HG03039 (cell line): ENCODE data around the gene ACADVL.
"Not testable (repeated sequence)": the region's sequence is repeated elsewhere in the genome, so short reads cannot be mapped to it uniquely, and the experiment has no call there.

Source experiments
- ATAC-seq: cut with Tn5 transposase; IDR thresholded peaks from one replicate; pipeline ENCODE4 v1.9.1; 2021; ENCODE audit warnings: mild to moderate bottlenecking, moderate library complexity; ENCODE audit not compliant: unreplicated experiment

The ACADVL gene

GRCh38 chr17:7219812-7220592 lies at the start of gene ACADVL, which contains the start of gene DLG4:
Gene ACADVL, plus strand, starts transcription at chr17:7219938. Its CDS starts 47 bp downstream, at chr17:7219985.
Gene DLG4, minus strand, starts transcription at chr17:7219836.
- ATAC-seq, result no peak

DNA sequence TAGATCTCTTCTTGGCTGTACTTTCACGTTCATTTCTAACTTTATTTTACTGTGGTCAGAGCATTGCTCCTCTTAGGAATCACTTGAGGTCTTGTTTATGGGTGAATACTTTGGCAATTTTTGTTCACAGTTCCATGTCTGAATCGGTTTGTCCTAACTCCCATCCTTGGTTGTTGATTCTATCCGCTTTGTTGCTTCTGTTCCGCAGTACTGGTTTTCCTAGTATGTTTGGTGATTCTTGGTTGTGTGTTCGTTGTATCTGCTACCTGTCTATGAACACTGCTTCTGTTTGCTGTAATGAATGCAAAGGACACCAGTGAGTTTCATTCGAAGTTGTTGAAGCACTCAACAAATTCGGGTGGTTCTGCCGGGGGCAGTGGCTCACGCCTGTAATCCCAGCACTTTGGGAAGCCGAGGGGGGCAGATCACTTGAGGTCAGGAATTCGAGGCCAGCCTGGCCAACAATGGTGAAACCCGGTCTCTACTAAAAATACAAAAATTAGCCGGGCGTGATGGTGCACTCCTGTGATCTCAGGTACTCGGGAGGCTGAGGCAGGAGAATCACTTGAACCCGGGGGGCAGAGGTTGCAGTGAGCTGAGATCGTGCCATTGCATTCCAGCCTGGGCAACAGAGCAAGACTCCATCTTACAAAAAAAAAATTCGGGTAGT lies 47.1 kb upstream of the ACADVL start:
- ATAC-seq, result not testable (repeated sequence)

- ATAC-seq, result no peak
These were observed 45.8 kb upstream of the ACADVL start for GRCh38 chr17:7173687-7174602.

GRCh38 chr17:7174603-7175326 lies 45.0 kb upstream of the ACADVL start:
- no peak for ATAC-seq

DNA sequence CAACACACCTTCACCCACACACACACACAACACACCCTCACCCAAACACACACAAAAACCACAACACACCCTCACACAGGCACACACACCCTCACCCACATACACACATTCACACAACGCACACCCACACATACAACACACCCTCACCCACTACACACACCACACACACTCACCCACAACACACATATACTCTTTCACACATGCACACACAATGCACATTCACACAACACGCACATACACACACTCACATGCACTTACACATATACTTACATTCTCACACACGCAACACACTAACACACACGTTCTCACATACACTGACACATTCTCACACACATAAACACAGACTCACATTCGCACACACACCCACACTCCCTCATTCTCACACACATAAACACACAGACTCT lies 44.4 kb upstream of the ACADVL start:
- ATAC-seq, result no peak

DNA sequence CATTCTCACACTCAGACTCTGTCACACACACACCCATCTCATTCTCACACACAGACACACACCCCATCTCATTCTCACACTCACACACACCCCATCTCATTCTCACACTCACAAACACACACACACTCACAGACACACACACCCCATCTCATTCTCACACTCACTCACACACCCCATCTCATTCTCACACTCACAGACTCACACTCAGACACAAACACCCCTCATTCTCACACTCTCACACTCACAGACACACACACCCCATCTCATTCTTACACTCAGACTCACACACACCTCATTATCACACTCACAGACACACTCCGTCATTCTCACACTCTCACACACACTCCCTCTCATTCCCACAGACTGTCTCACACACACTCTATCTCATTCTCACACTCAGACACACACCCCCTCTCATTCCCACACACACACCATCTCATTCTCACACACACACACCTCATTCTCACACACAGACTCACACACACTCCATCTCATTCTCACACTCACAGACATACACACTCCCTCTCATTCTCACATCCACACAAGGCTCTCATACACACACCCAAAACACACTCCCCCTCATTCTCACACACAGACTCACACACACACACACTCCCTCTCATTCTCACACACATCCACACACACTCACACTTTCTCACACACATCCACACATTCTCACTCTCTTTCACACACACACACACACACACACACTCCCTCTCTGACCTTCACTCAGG lies 43.5 kb upstream of the ACADVL start:
- ATAC-seq, result no peak

GRCh38 chr17:7176841-7177190 lies 42.9 kb upstream of the ACADVL start:
- no peak for ATAC-seq

GRCh38 chr17:7177191-7177953 lies 42.4 kb upstream of the ACADVL start:
- ATAC-seq, result no peak

DNA sequence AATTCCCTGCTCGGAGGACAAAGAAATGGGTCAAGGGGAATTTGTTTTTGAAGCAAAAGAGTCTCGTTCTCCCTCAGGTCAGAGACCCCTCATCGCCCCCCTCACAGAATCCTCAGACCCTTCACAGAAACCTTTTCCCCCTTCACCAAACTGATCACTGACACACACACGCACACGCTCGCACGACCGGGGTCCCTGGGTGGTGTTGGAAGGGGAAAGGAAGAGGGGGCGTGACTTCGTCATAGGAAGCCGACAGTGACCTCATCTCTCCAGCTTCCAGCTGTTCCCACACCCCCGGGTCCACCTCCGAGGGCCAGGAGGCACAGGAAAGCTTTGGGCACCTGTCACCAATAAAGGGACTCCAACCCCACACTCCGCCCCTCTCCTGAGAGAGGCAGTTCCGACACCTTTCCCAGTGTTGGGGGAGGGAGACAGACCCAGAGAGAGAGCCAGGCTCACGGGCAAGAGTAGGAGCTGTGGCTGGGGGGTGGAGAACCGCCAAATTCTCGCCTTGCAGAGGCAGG lies 41.7 kb upstream of the ACADVL start:
- no peak for ATAC-seq

- no peak for ATAC-seq
These were observed 40.8 kb upstream of the ACADVL start for GRCh38 chr17:7178973-7179316.

- ATAC-seq, result no peak
These were observed 40.2 kb upstream of the ACADVL start, which contains the start of gene ASGR1 for GRCh38 chr17:7179317-7180254. Gene ASGR1, minus strand, starts transcription at chr17:7179370. Its CDS starts 807 bp downstream, at chr17:7178563.

DNA sequence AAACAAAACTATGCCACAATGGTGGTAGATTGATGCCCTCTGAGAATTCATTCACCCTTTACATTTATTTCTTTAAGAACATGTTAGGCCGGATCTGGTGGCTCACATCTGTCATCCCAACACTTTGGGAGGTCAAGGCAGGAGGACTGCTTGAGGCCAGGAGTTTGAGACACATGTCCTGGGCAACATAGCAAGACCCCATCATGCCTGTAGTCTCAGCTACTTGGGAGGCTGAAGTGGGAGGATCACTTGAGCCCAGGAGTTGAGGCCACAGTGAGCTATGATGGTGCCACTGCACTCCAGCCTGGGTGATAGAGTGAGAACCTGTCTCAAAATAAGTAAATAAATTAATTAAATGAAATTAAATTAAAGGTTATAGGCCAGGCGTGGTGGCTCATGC lies 37.6 kb upstream of the ACADVL start:
- not testable (repeated sequence) for ATAC-seq

- ATAC-seq, result no peak
These were observed 36.2 kb upstream of the ACADVL start for GRCh38 chr17:7183433-7184090.

- no peak for ATAC-seq
These were observed 35.6 kb upstream of the ACADVL start for GRCh38 chr17:7184091-7184488.

DNA sequence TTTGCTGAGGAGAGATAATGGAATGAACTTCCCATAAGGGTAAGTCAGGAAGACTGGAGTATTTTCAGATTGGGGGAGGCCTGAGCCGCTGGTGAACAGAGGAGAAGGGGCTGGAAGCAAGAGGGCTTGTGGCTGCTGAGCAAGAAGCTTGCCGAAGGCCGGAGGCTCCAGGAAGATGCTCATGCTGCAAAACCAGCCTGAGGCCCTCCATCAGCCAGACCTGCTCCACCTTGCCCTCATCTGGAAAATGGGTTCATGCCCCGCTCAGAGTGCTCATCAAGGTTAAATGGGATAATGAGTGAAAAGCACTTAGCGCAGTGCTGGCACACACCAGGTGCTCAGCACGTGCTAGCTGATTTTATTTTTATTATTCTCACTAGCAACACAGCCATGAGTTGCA lies 35.1 kb upstream of the ACADVL start:
- no peak for ATAC-seq

- no peak for ATAC-seq
These were observed 33.5 kb upstream of the ACADVL start for GRCh38 chr17:7186241-7186640.

GRCh38 chr17:7190276-7190917 lies 29.3 kb upstream of the ACADVL start:
- ATAC-seq, result no peak
